HepG2 (cell line): Measurements from ENCODE around the gene ZDHHC6. TPM values are rescaled to one million over a fixed set of nuclear protein-coding genes. Genes with fewer than 3 reads are reported as not detected.
A peak's percentile ranks its signal among the peaks of the same experiment; 100 is the strongest.

Experiments used
- ATAC-seq: fragments of 200-7000 bp; cut with Tn5 transposase; 3 replicates; pipeline ENCODE4 v1.9.1; 2020; ENCODE audit warnings: mild to moderate bottlenecking, moderate library complexity
- BruUV-seq: library from RNA; stranded (reverse); fragments of 400-500 nt; replicated peaks from 2 replicates; lab custom pipeline; 2021; lab: Mats Ljungman, UMichigan
- CTCF ChIA-PET: fragments of 300-600 bp; formaldehyde crosslinking; extraction: SDS; loops from one replicate; lab custom pipeline; 2021; ENCODE audit warnings: low total read pairs, inconsistent platforms, low intra/inter-chr PET ratio; lab: Yijun Ruan, JAX
- POLR2A ChIA-PET: fragments of 350-600 bp; sonication (Branson Sonifier 250); formaldehyde crosslinking; loops from one replicate; lab custom pipeline; 2020; ENCODE audit warnings: antibody characterized with exemption, inconsistent platforms; lab: Yijun Ruan, JAX
- DNase-seq: peaks from one replicate; pipeline ENCODE4 v3.0.0-alpha.2; 2015; ENCODE audit warnings: low spot score
- FAIRE-seq: peaks from 3 replicates; lab custom pipeline; 2011; peaks lifted over from hg19 to GRCh38; lab: Jason Lieb, UNC
- H2AFZ ChIP-seq: one replicate; pipeline ENCODE4 v1.6.1; 2011; ENCODE audit warnings: low read length, inconsistent platforms
- H3K27ac ChIP-seq: fragments of 300-600 bp; 3 replicates; pipeline ENCODE4 v1.8.0; 2011; ENCODE audit warnings: mixed run types, mild to moderate bottlenecking, mixed read lengths, low read length, inconsistent platforms; ENCODE audit not compliant: insufficient read depth; ENCODE audit errors: extremely low read length
- H3K27me3 ChIP-seq, 2 experiments: fragments of 200-600 bp in 1 of 2; 2 replicates in 1 of 2; 3 replicates in 1 of 2; pipeline versions ENCODE4 v1.6.0 to v1.8.0; 2011; ENCODE audit warnings: low read length in 2 of 2, mild to moderate bottlenecking in 2 of 2, moderate library complexity in 2 of 2, inconsistent platforms in 1 of 2; ENCODE audit not compliant: insufficient read depth in 2 of 2, control insufficient read depth in 1 of 2
- H3K36me3 ChIP-seq, 2 experiments: fragments of 200-600 bp in 1 of 2; replicated peaks in 1 of 2; 2 replicates in 1 of 2; 3 replicates in 1 of 2; pipeline versions ENCODE4 v1.5.1 to v1.8.0; 2011; ENCODE audit warnings: low read length in 2 of 2, inconsistent platforms in 1 of 2; ENCODE audit not compliant: insufficient read depth in 2 of 2, control insufficient read depth in 1 of 2
- H3K4me1 ChIP-seq: 2 replicates; pipeline ENCODE4 v1.5.1; 2012; ENCODE audit warnings: low read length, inconsistent platforms; ENCODE audit not compliant: insufficient read depth
- H3K4me2 ChIP-seq: 2 replicates; pipeline ENCODE4 v1.6.0; 2011; ENCODE audit warnings: low read depth, low read length, inconsistent platforms
- H3K4me3 ChIP-seq, 3 experiments: fragments of 200-600 bp in 1 of 3; sonication (generic), shearing (Covaris generic) in 1 of 3; replicated peaks in 1 of 3; 2 replicates each; pipeline ENCODE4 v1.5.1; 2011 to 2016; ENCODE audit warnings: low read length in 3 of 3, inconsistent platforms in 2 of 3, low read depth in 2 of 3, mild to moderate bottlenecking in 2 of 3, control low read depth in 1 of 3, mixed read lengths in 1 of 3; ENCODE audit not compliant: insufficient read depth in 1 of 3
- H3K79me2 ChIP-seq: one replicate; pipeline ENCODE4 v1.6.1; 2011; ENCODE audit warnings: low read length, inconsistent platforms; ENCODE audit not compliant: insufficient read depth
- H3K9ac ChIP-seq: 2 replicates; pipeline ENCODE4 v1.6.0; 2011; ENCODE audit warnings: mild to moderate bottlenecking, low read depth, low read length, inconsistent platforms; ENCODE audit not compliant: insufficient read depth
- H3K9me3 ChIP-seq: 2 replicates; pipeline ENCODE4 v1.5.1; 2012; ENCODE audit warnings: mild to moderate bottlenecking, low read length
- H4K20me1 ChIP-seq: 2 replicates; pipeline ENCODE4 v1.6.0; 2011; ENCODE audit warnings: inconsistent platforms, mild to moderate bottlenecking, low read length, moderate library complexity; ENCODE audit not compliant: insufficient read depth
- ATAD3A ChIP-seq: sonication (generic); formaldehyde crosslinking; IDR thresholded peaks from 2 replicates; pipeline ENCODE4 v1.4.0; 2020; ENCODE audit warnings: missing genetic modification reagents
- ATF1 ChIP-seq: IDR thresholded peaks from 2 replicates; pipeline ENCODE4 v1.6.1; 2016; ENCODE audit warnings: mild to moderate bottlenecking, control low read depth
- BCLAF1 ChIP-seq: fragments of 450-650 bp; IDR thresholded peaks from 2 replicates; pipeline ENCODE4 v1.6.1; 2017; ENCODE audit warnings: mild to moderate bottlenecking
- CC2D1A ChIP-seq: sonication (generic); formaldehyde crosslinking; IDR thresholded peaks from 2 replicates; pipeline ENCODE4 v1.8.1; 2023; ENCODE audit warnings: mild to moderate bottlenecking, missing genetic modification reagents
- HDAC2 ChIP-seq: sonication (generic); formaldehyde crosslinking; IDR thresholded peaks from 2 replicates; pipeline ENCODE4 v1.4.0; 2020; ENCODE audit warnings: missing genetic modification reagents
- MEIS2 ChIP-seq: sonication (generic); formaldehyde crosslinking; IDR thresholded peaks from 2 replicates; pipeline ENCODE4 v1.9.0; 2021; ENCODE audit warnings: mild to moderate bottlenecking, missing genetic modification reagents
- NAIF1 ChIP-seq: sonication (generic); formaldehyde crosslinking; IDR thresholded peaks from 2 replicates; pipeline ENCODE4 v1.5.0; 2020; ENCODE audit warnings: mild to moderate bottlenecking, missing genetic modification reagents, borderline replicate concordance
- SP2 ChIP-seq: sonication (generic); formaldehyde crosslinking; IDR thresholded peaks from 2 replicates; pipeline ENCODE4 v1.5.1; 2020; ENCODE audit warnings: mild to moderate bottlenecking, missing genetic modification reagents
- SRSF9 ChIP-seq: fragments of 200-400 bp; formaldehyde crosslinking; IDR thresholded peaks from 2 replicates; pipeline ENCODE4 v1.6.1; 2018; ENCODE audit warnings: borderline replicate concordance, mild to moderate bottlenecking, low read depth, low read length; ENCODE audit not compliant: insufficient read depth, poor library complexity, severe bottlenecking
- XBP1 ChIP-seq: sonication (generic); formaldehyde crosslinking; IDR thresholded peaks from 2 replicates; pipeline ENCODE4 v1.5.0; 2020; ENCODE audit warnings: missing genetic modification reagents
- ZFP36L2 ChIP-seq: sonication (generic); formaldehyde crosslinking; IDR thresholded peaks from 2 replicates; pipeline ENCODE4 v1.4.0; 2020; ENCODE audit warnings: missing genetic modification reagents
- ZSCAN21 ChIP-seq: sonication (generic); formaldehyde crosslinking; IDR thresholded peaks from 2 replicates; pipeline ENCODE4 v1.8.0; 2022; ENCODE audit warnings: mild to moderate bottlenecking, missing genetic modification reagents, moderate library complexity, borderline replicate concordance
- in situ Hi-C: cut with HindIII; loops from 2 replicates; pipeline ENCODE4 v1.10.0; 2017; ENCODE audit warnings: low pct_unique_long_range_greater_than_20kb; ENCODE audit not compliant: extremely low pct_ligation_motif_present
- intact Hi-C: fragments of 100-400 bp; cut with micrococcal nuclease; formaldehyde crosslinking; loops from one replicate; pipeline ENCODE4 v1.10.0; 2022; ENCODE audit not compliant: unreplicated experiment
- polyA plus RNA-seq, 8 experiments: library from polyadenylated mRNA; depleted of rRNA in 3 of 8; stranded (reverse) in 7 of 8; unstranded in 1 of 8; fragments of >200 nt; fragmentation: Illumina TruSeq in 4 of 8; extraction: Trizol in 4 of 8; gene quantifications; 2 replicates each; pipeline versions ENCODE4 v1.2.1 to v1.2.3, GENCODE V29; 2011 to 2016; ENCODE audit warnings: low read depth in 4 of 8, missing spikeins in 1 of 8, mixed read lengths in 1 of 8; ENCODE audit not compliant: insufficient read depth in 1 of 8
- total RNA-seq, 5 experiments: library from RNA; depleted of rRNA; stranded (reverse); fragments of >200 nt; fragmentation: Illumina TruSeq; extraction: Trizol; gene quantifications; 2 replicates each; pipeline ENCODE4 v1.2.3, GENCODE V29; 2016; ENCODE audit warnings: low read depth in 1 of 5

ZDHHC6 gene
- total and polyA plus RNA-seq, 2 of the 13 experiments (the other 11 are each of a cell fraction or from before 2014, with no cell fraction given) = 20.9 to 49.4 TPM

DNA sequence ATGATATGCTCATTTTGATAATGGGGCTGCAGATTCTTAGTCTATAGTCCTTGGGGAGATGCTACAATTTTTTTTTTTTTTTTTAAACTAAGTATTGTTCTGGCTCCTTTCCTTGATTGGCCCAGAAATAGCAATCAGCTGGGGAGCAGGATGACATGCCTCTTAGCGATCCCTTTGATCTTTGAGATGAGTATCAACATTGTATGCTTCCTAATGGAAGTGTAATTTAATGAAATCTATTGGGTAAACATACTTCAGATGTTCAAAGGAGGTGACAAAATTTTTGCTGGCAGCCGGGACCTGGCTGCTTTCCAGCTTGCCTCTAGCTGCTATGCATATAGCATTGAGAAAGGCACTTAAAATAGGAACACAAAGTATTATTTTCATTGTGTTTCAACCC is 43.8 kb upstream of the ZDHHC6 start (continued):
- no peak for TF ChIP-seq NAIF1
- no peak for TF ChIP-seq ZSCAN21 (CRISPR knock-in tag)
- peak; percentile 64 for TF ChIP-seq HDAC2
- TF ChIP-seq SRSF9 = no peak
- TF ChIP-seq, all 625 proteins: peak for 58

GRCh38 chr10:112487964-112488363 is 41.2 kb upstream of the ZDHHC6 start:
- BruUV-seq = no TSS peak
- ATAC-seq (no peak), DNase-seq (no peak), FAIRE-seq (no peak)
- in situ Hi-C loops = no loop called here
- Histone ChIP-seq H3K4me2 (no peak overlapping the region), H2AFZ (no peak overlapping the region), H3K4me1 (peaks cover 31% of the 10 kb centered on the region), H3K9ac (no peak overlapping the region), H3K4me3 (no peak overlapping the region), H3K27ac (no peak overlapping the region), H3K36me3 (no peaks in the 10 kb centered on the region; a peak in 1 of 5 replicates), H3K79me2 (no peaks in the 10 kb centered on the region), H3K27me3 (no peaks in the 10 kb centered on the region), H4K20me1 (no peaks in the 10 kb centered on the region), H3K9me3 (no peaks in the 10 kb centered on the region)
- intact Hi-C loops = no loop called here
- CTCF ChIA-PET = no interaction called here
- no peak for TF ChIP-seq BCLAF1
- no peak for TF ChIP-seq ZFP36L2 (CRISPR knock-in tag)
- no peak for TF ChIP-seq XBP1
- no peak for TF ChIP-seq MEIS2 (CRISPR knock-in tag)
- no peak for TF ChIP-seq CC2D1A (CRISPR knock-in tag)
- TF ChIP-seq ATF1 = no peak
- TF ChIP-seq SP2 = no peak
- no peak for TF ChIP-seq ATAD3A (CRISPR knock-in tag)
- POLR2A ChIA-PET = no interaction called here
